Measurements from ENCODE around the gene PAX8.

- TF ChIP-seq BCL6B (tag by site-specific recombination; IDR thresholded peaks at IDR 0.05) (no peak), TCF7L2 (IDR thresholded peaks at IDR 0.05; ENCODE audit: borderline replicate concordance, low read depth, low read length) (no peak), GLI2 (tag by site-specific recombination; IDR thresholded peaks at IDR 0.05; ENCODE audit: borderline replicate concordance, low read depth) (no peak)
Observed at GRCh38 chr2:113324684-113325160, 46.0 kb upstream of the PAX8 start.
